Transverse colon (tissue), 4 donors: ENCODE results near the gene EEPD1. TPM values are rescaled to one million over a fixed set of nuclear protein-coding genes. Genes with fewer than 3 reads are reported as not detected.
"Not testable (repeated sequence)": the region's sequence is repeated elsewhere in the genome, so short reads cannot be mapped to it uniquely, and the experiment has no call there.

ENCODE experiments used
- DNase-seq: peaks from one replicate; pipeline ENCODE4 v3.0.0-alpha.2; 2019
- H3K27ac ChIP-seq, 4 donors: fragments of 200-600 bp; sonication (generic); 2 replicates each; pipeline ENCODE4 v1.5.1; 2016 to 2018; ENCODE audit warnings: inconsistent platforms in 4 of 4
- H3K27me3 ChIP-seq: fragments of 200-600 bp; sonication (generic); 2 replicates; pipeline ENCODE4 v1.5.1; 2017; ENCODE audit warnings: inconsistent platforms
- H3K36me3 ChIP-seq, 4 donors: fragments of 200-600 bp; sonication (generic); 2 replicates each; pipeline ENCODE4 v1.5.1; 2017 to 2019; ENCODE audit warnings: inconsistent platforms in 4 of 4
- H3K4me1 ChIP-seq, 4 donors: fragments of 200-600 bp; sonication (generic); 2 replicates each; pipeline ENCODE4 v1.5.1; 2017 to 2020; ENCODE audit warnings: inconsistent platforms in 4 of 4
- H3K4me3 ChIP-seq, 4 donors: fragments of 200-600 bp; sonication (generic); 1 replicate in 1 of 4; 2 replicates in 3 of 4; pipeline versions ENCODE4 v1.5.1 to v1.6.1; 2017 to 2019; ENCODE audit warnings: inconsistent platforms in 4 of 4
- H3K9me3 ChIP-seq, 2 donors: fragments of 200-600 bp; sonication (generic); 2 replicates each; pipeline ENCODE4 v1.5.1; 2017 to 2019; ENCODE audit warnings: inconsistent platforms in 2 of 2
- CTCF ChIP-seq, 5 experiments: fragments of 200-600 bp in 3 of 5; fragments of 450-650 bp in 2 of 5; sonication (generic) in 3 of 5; IDR thresholded peaks; 1 replicate in 2 of 5; 2 replicates in 3 of 5; pipeline ENCODE4 v1.5.1; 2016 to 2017; ENCODE audit warnings: antibody characterized with exemption in 5 of 5, inconsistent platforms in 3 of 5, mild to moderate bottlenecking in 2 of 5, moderate library complexity in 1 of 5
- EP300 ChIP-seq: sonication (generic); formaldehyde crosslinking; IDR thresholded peaks from one replicate; pipeline ENCODE4 v1.6.1; 2017; ENCODE audit warnings: antibody characterized with exemption, low read depth
- POLR2A ChIP-seq: fragments of 450-650 bp; IDR thresholded peaks from one replicate; pipeline ENCODE4 v1.6.1; 2016; ENCODE audit warnings: antibody characterized with exemption, mild to moderate bottlenecking, moderate library complexity
- POLR2AphosphoS5 ChIP-seq, 3 donors: sonication (generic); formaldehyde crosslinking; IDR thresholded peaks; one replicate each; pipeline ENCODE4 v1.6.1; 2016; ENCODE audit warnings: antibody characterized with exemption in 3 of 3
- WGBS, 2 donors: methylation state at CpG; one replicate each; pipeline ENCODE4 v1.1.5; 2018; ENCODE audit warnings: low coverage in 1 of 2; 5-methylcytosine and 5-hydroxymethylcytosine counted together
- in situ Hi-C, 4 donors: fragments of 200-750 bp; cut with MboI; loops; one replicate each; pipeline versions ENCODE4 v1.15.0 to v1.15.1; 2017; ENCODE audit warnings: low sequenced_read_pairs in 3 of 4, low pct_ligation_motif_present in 1 of 4, low pct_unique_long_range_greater_than_20kb in 1 of 4
- intact Hi-C: fragments of 100-400 bp; cut with DNase I; formaldehyde crosslinking; loops from one replicate; pipeline ENCODE4 v1.15.1; 2023; ENCODE audit warnings: low total_unique reads
- total RNA-seq, 4 donors: library from RNA; depleted of rRNA; stranded (reverse); fragments of >200 nt; gene quantifications; one replicate each; pipeline ENCODE4 v1.1.0, GENCODE V29; 2016

Gene EEPD1
- total RNA-seq, 4 donors from 2014 or later, result 16.2 to 36.2 (median 25.2) TPM

GRCh38 chr7:36145686-36146085 is 7.4 kb upstream of the EEPD1 start:
- DNase-seq, result no peak
- H3K4me3 ChIP-seq, result no peak overlapping the region
- 56 to 75% methylated on average over 1 of the region's 1 CpG for WGBS, 2 donors
- no peaks in the 10 kb centered on the region for H3K9me3 ChIP-seq
- H3K36me3 ChIP-seq, result no peaks in the 10 kb centered on the region
- TF ChIP-seq POLR2A, result no peak
- no peak for TF ChIP-seq POLR2AphosphoS5 (IDR thresholded peaks at IDR 0.05)
- no peak for TF ChIP-seq CTCF (IDR thresholded peaks at IDR 0.05)
- no peak for TF ChIP-seq EP300
- H3K27ac ChIP-seq, result no peak overlapping the region
- in situ Hi-C loops, result no loop called here
- no peaks in the 10 kb centered on the region for H3K27me3 ChIP-seq
- intact Hi-C loops, result no loop called here
- H3K4me1 ChIP-seq, result no peaks in the 10 kb centered on the region

GRCh38 chr7:36147361-36147760 is 5.7 kb upstream of the EEPD1 start:
- H3K9me3 ChIP-seq, result no peaks in the 10 kb centered on the region
- intact Hi-C loops (no loop called here), in situ Hi-C loops (no loop called here)
- no peak overlapping the region for H3K4me3 ChIP-seq
- TF ChIP-seq CTCF (IDR thresholded peaks at IDR 0.05), result no peak
- TF ChIP-seq EP300, result no peak
- TF ChIP-seq POLR2AphosphoS5 (IDR thresholded peaks at IDR 0.05), result no peak
- TF ChIP-seq POLR2A, result no peak
- 71% methylated on average over 4 of the region's 4 CpGs; no CpG with 5 or more reads in 1 of the 2 donors for whole genome bisulfite sequencing, 2 donors
- no peaks in the 10 kb centered on the region for H3K36me3 ChIP-seq
- no peak overlapping the region for H3K27ac ChIP-seq
- peaks cover 0 to 6% (median 6%) of the 10 kb centered on the region in 4 donors for H3K4me1 ChIP-seq
- no peaks in the 10 kb centered on the region for H3K27me3 ChIP-seq
- DNase-seq, result no peak

- no peak for TF ChIP-seq EP300
- intact Hi-C loops, result no loop called here
- Histone ChIP-seq H3K27ac (no peak overlapping the region), H3K27me3 (no peaks in the 10 kb centered on the region), H3K9me3 (no peaks in the 10 kb centered on the region), H3K4me3 (no peak overlapping the region), H3K4me1 (peaks cover 0 to 10% (median 7%) of the 10 kb centered on the region in 4 donors), H3K36me3 (no peaks in the 10 kb centered on the region)
- in situ Hi-C loops, result no loop called here
- no peak for DNase-seq
- WGBS, 2 donors, result 95% methylated on average over 3 of the region's 4 CpGs; no CpG with 5 or more reads in 1 of the 2 donors
Measured at GRCh38 chr7:36148422-36149065, 4.5 kb upstream of the EEPD1 start.

GRCh38 chr7:36149240-36149639 is 3.8 kb upstream of the EEPD1 start:
- intact Hi-C loops, H3K27ac ChIP-seq, H3K27me3 ChIP-seq, DNase-seq, H3K4me3 ChIP-seq, in situ Hi-C loops, H3K36me3 ChIP-seq, H3K9me3 ChIP-seq: not testable (repeated sequence)
- 74% methylated on average over 2 of the region's 2 CpGs; no CpG with 5 or more reads in 1 of the 2 donors for WGBS, 2 donors
- peaks cover 1 to 16% (median 12%) of the 10 kb centered on the region in 4 donors for H3K4me1 ChIP-seq

- Histone ChIP-seq H3K9me3 (no peaks in the 10 kb centered on the region), H3K27me3 (no peaks in the 10 kb centered on the region), H3K36me3 (no peaks in the 10 kb centered on the region), H3K4me1 (peaks cover 5 to 22% (median 18%) of the 10 kb centered on the region in 4 donors), H3K4me3 (no peak overlapping the region), H3K27ac (no peak overlapping the region)
- TF ChIP-seq POLR2AphosphoS5 (IDR thresholded peaks at IDR 0.05), result no peak
- TF ChIP-seq CTCF (IDR thresholded peaks at IDR 0.05), result no peak
- TF ChIP-seq EP300, result no peak
- no peak for TF ChIP-seq POLR2A
- intact Hi-C loops, result no loop called here
- DNase-seq, result no peak
- in situ Hi-C loops, result loop anchor here in 1 of 4 donors (25.0 kb wide), 1 partner anchor 137 kb away; no protein-coding TSS in a partner anchor
- 78 to 82% methylated on average over 2 to 7 of the region's 8 CpGs for WGBS, 2 donors
Measured at GRCh38 chr7:36149694-36150452, 3.2 kb upstream of the EEPD1 start.
